Measurements from ENCODE around the gene CLDN25.

The CLDN25 gene

DNA sequence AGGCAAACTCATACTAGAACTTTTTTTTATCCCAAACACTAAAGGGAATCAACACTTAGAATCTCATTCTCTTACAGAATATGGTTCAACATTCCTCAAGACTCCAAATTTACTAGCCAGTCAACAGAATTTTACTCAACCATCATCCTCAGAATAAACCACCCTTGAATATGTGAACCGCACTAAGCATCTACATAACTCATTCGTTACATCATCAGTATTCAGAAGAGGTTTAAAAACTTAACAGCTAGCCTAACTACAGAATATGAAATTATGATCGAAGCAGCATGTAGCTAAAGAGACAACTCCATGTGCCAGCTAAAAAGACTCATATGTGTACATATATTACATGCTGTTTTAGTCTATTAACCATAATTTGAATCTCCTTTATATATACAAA is 47.9 kb downstream of the CLDN25 start:
- H3K9ac ChIP-seq = no peak overlapping the region
- no peaks in the 10 kb centered on the region for H3K4me1 ChIP-seq (ENCODE audit: low read depth, poor library complexity, severe bottlenecking)
- TF ChIP-seq CTCF (conservative IDR thresholded peaks at IDR 0.05; ENCODE audit: low read depth, low read length) = no peak
- H3K27ac ChIP-seq = no peak overlapping the region
- H3K36me3 ChIP-seq (ENCODE audit: insufficient read depth) = no peaks in the 10 kb centered on the region
- H3K27me3 ChIP-seq (ENCODE audit: insufficient read depth, low read depth) = no peaks in the 10 kb centered on the region
- no peak overlapping the region for H3K4me3 ChIP-seq (IDR thresholded peaks at IDR 0.05; ENCODE audit: insufficient read depth, low read depth, low read length)
- H4K20me1 ChIP-seq (ENCODE audit: insufficient read depth) = no peaks in the 10 kb centered on the region
- no peak overlapping the region for H3K4me2 ChIP-seq
- H3K79me2 ChIP-seq (ENCODE audit: insufficient read depth, low read depth) = no peaks in the 10 kb centered on the region
- no peak overlapping the region for H2AFZ ChIP-seq (ENCODE audit: low read depth)

- H3K4me1 ChIP-seq (ENCODE audit: low read depth, poor library complexity, severe bottlenecking) = no peaks in the 10 kb centered on the region
- no peaks in the 10 kb centered on the region for H3K36me3 ChIP-seq (ENCODE audit: insufficient read depth)
- H3K27me3 ChIP-seq (ENCODE audit: insufficient read depth, low read depth) = no peaks in the 10 kb centered on the region
- H3K4me3 ChIP-seq (IDR thresholded peaks at IDR 0.05; ENCODE audit: insufficient read depth, low read depth, low read length) = no peak overlapping the region
- no peak for TF ChIP-seq CTCF (conservative IDR thresholded peaks at IDR 0.05; ENCODE audit: low read depth, low read length)
- H3K79me2 ChIP-seq (ENCODE audit: insufficient read depth, low read depth) = no peaks in the 10 kb centered on the region
- no peak overlapping the region for H3K9ac ChIP-seq
- no peak overlapping the region for H3K27ac ChIP-seq
- no peaks in the 10 kb centered on the region for H4K20me1 ChIP-seq (ENCODE audit: insufficient read depth)
- no peak overlapping the region for H2AFZ ChIP-seq (ENCODE audit: low read depth)
- no peak overlapping the region for H3K4me2 ChIP-seq
Measured at GRCh38 chr11:113828191-113828590, 48.6 kb downstream of the CLDN25 start.

DNA sequence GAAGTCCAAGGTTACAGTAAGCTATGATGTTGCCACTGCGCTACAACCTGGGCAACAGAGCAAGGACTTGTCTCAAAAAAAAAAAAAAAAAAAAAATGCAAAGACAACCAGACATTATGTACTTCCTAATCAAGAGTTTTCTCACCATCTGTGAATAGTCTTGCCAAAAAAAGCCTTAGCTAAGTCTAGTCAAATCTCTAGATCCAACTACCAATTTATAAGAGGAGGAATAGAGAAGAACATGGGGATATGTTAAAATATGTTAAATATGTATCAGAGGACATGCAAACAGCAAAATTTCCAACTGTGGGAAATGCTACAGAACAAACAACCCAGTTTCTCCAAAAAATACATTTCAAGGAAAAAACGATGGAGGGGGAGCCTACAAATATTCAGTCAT is 50.2 kb downstream of the CLDN25 start:
- TF ChIP-seq CTCF (conservative IDR thresholded peaks at IDR 0.05; ENCODE audit: low read depth, low read length) = no peak
- no peaks in the 10 kb centered on the region for H3K36me3 ChIP-seq (ENCODE audit: insufficient read depth)

More for the DNA sequence above, 50.2 kb downstream of the CLDN25 start:
- Histone ChIP-seq H3K27ac (no peak overlapping the region), H3K27me3 (ENCODE audit: insufficient read depth, low read depth) (no peaks in the 10 kb centered on the region), H3K4me2 (no peak overlapping the region), H3K4me1 (ENCODE audit: low read depth, poor library complexity, severe bottlenecking) (no peaks in the 10 kb centered on the region), H2AFZ (ENCODE audit: low read depth) (no peak overlapping the region), H3K4me3 (IDR thresholded peaks at IDR 0.05; ENCODE audit: insufficient read depth, low read depth, low read length) (no peak overlapping the region), H3K79me2 (ENCODE audit: insufficient read depth, low read depth) (no peaks in the 10 kb centered on the region), H3K9ac (no peak overlapping the region), H4K20me1 (ENCODE audit: insufficient read depth) (no peaks in the 10 kb centered on the region)
